ENCODE results near the gene TGFB3. TPM values are rescaled to one million over a fixed set of nuclear protein-coding genes. Genes with fewer than 3 reads are reported as not detected.
"Not testable (repeated sequence)": the region's sequence is repeated elsewhere in the genome, so short reads cannot be mapped to it uniquely, and the experiment has no call there.

TGFB3 gene
- total and polyA plus RNA-seq, 2 donors, result 9.0 to 21.0 TPM

GRCh38 chr14:75925141-75925840, 56.5 kb downstream of the TGFB3 start:
- H3K36me3 ChIP-seq (ENCODE audit: control insufficient read depth in 2 of 2, insufficient read depth in 2 of 2, low read length in 1 of 2); H3K27ac ChIP-seq (ENCODE audit: low read depth in 1 of 2, low read length in 1 of 2); DNase-seq (ENCODE audit: low read depth in 6 of 9, low spot score in 9 of 9); H3K27me3 ChIP-seq (ENCODE audit: control insufficient read depth in 2 of 2, insufficient read depth in 1 of 2, low read length in 1 of 2); H3K9me3 ChIP-seq (ENCODE audit: control insufficient read depth in 2 of 2, insufficient read depth in 1 of 2, low read length in 1 of 2); H3K4me1 ChIP-seq (ENCODE audit: control insufficient read depth in 2 of 2, insufficient read depth in 2 of 2, low read length in 2 of 2); H3K4me3 ChIP-seq (ENCODE audit: low read length in 2 of 2): not testable (repeated sequence)
- WGBS, result 97% methylated on average over 51 of the region's 54 CpGs

- not testable (repeated sequence) for H3K4me1 ChIP-seq (ENCODE audit: control insufficient read depth in 2 of 2, insufficient read depth in 2 of 2, low read length in 2 of 2); DNase-seq (ENCODE audit: low read depth in 6 of 9, low spot score in 9 of 9); H3K4me3 ChIP-seq (ENCODE audit: low read length in 2 of 2); H3K27ac ChIP-seq (ENCODE audit: low read depth in 1 of 2, low read length in 1 of 2); H3K27me3 ChIP-seq (ENCODE audit: control insufficient read depth in 2 of 2, insufficient read depth in 1 of 2, low read length in 1 of 2); H3K9me3 ChIP-seq (ENCODE audit: control insufficient read depth in 2 of 2, insufficient read depth in 1 of 2, low read length in 1 of 2); H3K36me3 ChIP-seq (ENCODE audit: control insufficient read depth in 2 of 2, insufficient read depth in 2 of 2, low read length in 1 of 2)
- 98% methylated on average over 4 of the region's 4 CpGs for WGBS
Observed at GRCh38 chr14:75920421-75920820, 61.4 kb downstream of the TGFB3 start.

GRCh38 chr14:75917946-75918335, 63.9 kb downstream of the TGFB3 start:
- Histone ChIP-seq H3K4me1 (ENCODE audit: control insufficient read depth in 2 of 2, insufficient read depth in 2 of 2, low read length in 2 of 2) (no peaks in the 10 kb centered on the region), H3K27me3 (ENCODE audit: control insufficient read depth in 2 of 2, insufficient read depth in 1 of 2, low read length in 1 of 2) (no peaks in the 10 kb centered on the region), H3K9me3 (ENCODE audit: control insufficient read depth in 2 of 2, insufficient read depth in 1 of 2, low read length in 1 of 2) (no peaks in the 10 kb centered on the region), H3K36me3 (ENCODE audit: control insufficient read depth in 2 of 2, insufficient read depth in 2 of 2, low read length in 1 of 2) (no peaks in the 10 kb centered on the region), H3K27ac (ENCODE audit: low read depth in 1 of 2, low read length in 1 of 2) (no peak overlapping the region), H3K4me3 (ENCODE audit: low read length in 2 of 2) (no peak overlapping the region)
- no peak for DNase-seq (ENCODE audit: low read depth in 6 of 9, low spot score in 9 of 9)
- 93% methylated on average over 1 of the region's 1 CpG for WGBS

- Histone ChIP-seq H3K36me3 (ENCODE audit: control insufficient read depth in 2 of 2, insufficient read depth in 2 of 2, low read length in 1 of 2) (no peaks in the 10 kb centered on the region), H3K4me1 (ENCODE audit: control insufficient read depth in 2 of 2, insufficient read depth in 2 of 2, low read length in 2 of 2) (no peaks in the 10 kb centered on the region), H3K9me3 (ENCODE audit: control insufficient read depth in 2 of 2, insufficient read depth in 1 of 2, low read length in 1 of 2) (no peaks in the 10 kb centered on the region), H3K27ac (ENCODE audit: low read depth in 1 of 2, low read length in 1 of 2) (no peak overlapping the region), H3K27me3 (ENCODE audit: control insufficient read depth in 2 of 2, insufficient read depth in 1 of 2, low read length in 1 of 2) (no peaks in the 10 kb centered on the region), H3K4me3 (ENCODE audit: low read length in 2 of 2) (no peak overlapping the region)
- WGBS, result 91% methylated on average over 10 of the region's 10 CpGs
- DNase-seq (ENCODE audit: low read depth in 6 of 9, low spot score in 9 of 9), result no peak
Observed at GRCh38 chr14:75917322-75917945, 64.4 kb downstream of the TGFB3 start.

GRCh38 chr14:75915045-75915444, 66.8 kb downstream of the TGFB3 start:
- Histone ChIP-seq H3K9me3 (ENCODE audit: control insufficient read depth in 2 of 2, insufficient read depth in 1 of 2, low read length in 1 of 2) (no peaks in the 10 kb centered on the region), H3K4me1 (ENCODE audit: control insufficient read depth in 2 of 2, insufficient read depth in 2 of 2, low read length in 2 of 2) (no peaks in the 10 kb centered on the region), H3K27ac (ENCODE audit: low read depth in 1 of 2, low read length in 1 of 2) (no peak overlapping the region), H3K27me3 (ENCODE audit: control insufficient read depth in 2 of 2, insufficient read depth in 1 of 2, low read length in 1 of 2) (no peaks in the 10 kb centered on the region), H3K36me3 (ENCODE audit: control insufficient read depth in 2 of 2, insufficient read depth in 2 of 2, low read length in 1 of 2) (no peaks in the 10 kb centered on the region), H3K4me3 (ENCODE audit: low read length in 2 of 2) (no peak overlapping the region)
- 94% methylated on average over 2 of the region's 2 CpGs for WGBS
- no peak for DNase-seq (ENCODE audit: low read depth in 6 of 9, low spot score in 9 of 9)

- peaks cover 0 to 5% of the 10 kb centered on the region in 2 donors for H3K36me3 ChIP-seq (ENCODE audit: control insufficient read depth in 2 of 2, insufficient read depth in 2 of 2, low read length in 1 of 2)
- no peaks in the 10 kb centered on the region for H3K9me3 ChIP-seq (ENCODE audit: control insufficient read depth in 2 of 2, insufficient read depth in 1 of 2, low read length in 1 of 2)
- H3K4me1 ChIP-seq (ENCODE audit: control insufficient read depth in 2 of 2, insufficient read depth in 2 of 2, low read length in 2 of 2), result no peaks in the 10 kb centered on the region
- no peak for DNase-seq (ENCODE audit: low read depth in 6 of 9, low spot score in 9 of 9)
- WGBS, result 96% methylated on average over 2 of the region's 2 CpGs
- H3K27me3 ChIP-seq (ENCODE audit: control insufficient read depth in 2 of 2, insufficient read depth in 1 of 2, low read length in 1 of 2), result no peaks in the 10 kb centered on the region
- no peak overlapping the region for H3K4me3 ChIP-seq (ENCODE audit: low read length in 2 of 2)
- no peak overlapping the region for H3K27ac ChIP-seq (ENCODE audit: low read depth in 1 of 2, low read length in 1 of 2)
Observed at GRCh38 chr14:75913183-75913582, 68.6 kb downstream of the TGFB3 start.

- no peak overlapping the region for H3K27ac ChIP-seq (ENCODE audit: low read depth in 1 of 2, low read length in 1 of 2)
- no peaks in the 10 kb centered on the region for H3K4me1 ChIP-seq (ENCODE audit: control insufficient read depth in 2 of 2, insufficient read depth in 2 of 2, low read length in 2 of 2)
- DNase-seq (ENCODE audit: low read depth in 6 of 9, low spot score in 9 of 9), result no peak
- H3K9me3 ChIP-seq (ENCODE audit: control insufficient read depth in 2 of 2, insufficient read depth in 1 of 2, low read length in 1 of 2), result no peaks in the 10 kb centered on the region
- peaks cover 0 to 9% of the 10 kb centered on the region in 2 donors for H3K36me3 ChIP-seq (ENCODE audit: control insufficient read depth in 2 of 2, insufficient read depth in 2 of 2, low read length in 1 of 2)
- WGBS, result 95% methylated on average over 7 of the region's 7 CpGs
- H3K27me3 ChIP-seq (ENCODE audit: control insufficient read depth in 2 of 2, insufficient read depth in 1 of 2, low read length in 1 of 2), result no peaks in the 10 kb centered on the region
- no peak overlapping the region for H3K4me3 ChIP-seq (ENCODE audit: low read length in 2 of 2)
Observed at GRCh38 chr14:75911883-75912282, 69.9 kb downstream of the TGFB3 start.

GRCh38 chr14:75910048-75910447, 71.7 kb downstream of the TGFB3 start:
- WGBS, result 97% methylated on average over 2 of the region's 2 CpGs

GRCh38 chr14:75909630-75910029, 72.2 kb downstream of the TGFB3 start:
- no peak for DNase-seq (ENCODE audit: low read depth in 6 of 9, low spot score in 9 of 9)
- Histone ChIP-seq H3K4me1 (ENCODE audit: control insufficient read depth in 2 of 2, insufficient read depth in 2 of 2, low read length in 2 of 2) (no peaks in the 10 kb centered on the region), H3K27me3 (ENCODE audit: control insufficient read depth in 2 of 2, insufficient read depth in 1 of 2, low read length in 1 of 2) (no peaks in the 10 kb centered on the region), H3K9me3 (ENCODE audit: control insufficient read depth in 2 of 2, insufficient read depth in 1 of 2, low read length in 1 of 2) (no peaks in the 10 kb centered on the region), H3K36me3 (ENCODE audit: control insufficient read depth in 2 of 2, insufficient read depth in 2 of 2, low read length in 1 of 2) (peaks cover 0 to 9% of the 10 kb centered on the region in 2 donors), H3K27ac (ENCODE audit: low read depth in 1 of 2, low read length in 1 of 2) (no peak overlapping the region), H3K4me3 (ENCODE audit: low read length in 2 of 2) (no peak overlapping the region)
- WGBS, result 96% methylated on average over 3 of the region's 3 CpGs

More at GRCh38 chr14:75910048-75910447, 71.7 kb downstream of the TGFB3 start:
- no peak overlapping the region for H3K27ac ChIP-seq (ENCODE audit: low read depth in 1 of 2, low read length in 1 of 2)
- no peaks in the 10 kb centered on the region for H3K4me1 ChIP-seq (ENCODE audit: control insufficient read depth in 2 of 2, insufficient read depth in 2 of 2, low read length in 2 of 2)
- H3K9me3 ChIP-seq (ENCODE audit: control insufficient read depth in 2 of 2, insufficient read depth in 1 of 2, low read length in 1 of 2), result no peaks in the 10 kb centered on the region
- no peaks in the 10 kb centered on the region for H3K27me3 ChIP-seq (ENCODE audit: control insufficient read depth in 2 of 2, insufficient read depth in 1 of 2, low read length in 1 of 2)
- H3K4me3 ChIP-seq (ENCODE audit: low read length in 2 of 2), result no peak overlapping the region
- DNase-seq (ENCODE audit: low read depth in 6 of 9, low spot score in 9 of 9), result no peak
- H3K36me3 ChIP-seq (ENCODE audit: control insufficient read depth in 2 of 2, insufficient read depth in 2 of 2, low read length in 1 of 2), result peaks cover 0 to 9% of the 10 kb centered on the region in 2 donors
